Smooth muscle cell (in vitro differentiated cells): ENCODE data around the gene CREB3L4. TPM values are rescaled to one million over a fixed set of nuclear protein-coding genes. Genes with fewer than 3 reads are reported as not detected.

Source experiments
- DNase-seq: peaks from one replicate; lab custom pipeline; 2025; ENCODE audit not compliant: unreplicated experiment; lab: John Stamatoyannopoulos, UW
- H2AFZ ChIP-seq: fragments of 200-600 bp; sonication (generic); 2 replicates; pipeline ENCODE4 v1.6.0; 2016; ENCODE audit warnings: antibody characterized with exemption, low read depth, mild to moderate bottlenecking
- H3F3A ChIP-seq: fragments of 200-600 bp; sonication (generic); 2 replicates; pipeline ENCODE4 v1.6.0; 2017; ENCODE audit warnings: antibody characterized with exemption, low read depth
- H3K27ac ChIP-seq: fragments of 200-600 bp; sonication (generic); 2 replicates; pipeline ENCODE4 v1.5.1; 2016; ENCODE audit warnings: low read depth, mild to moderate bottlenecking
- H3K27me3 ChIP-seq: fragments of 200-600 bp; sonication (generic); 2 replicates; pipeline ENCODE4 v1.6.1; 2016; ENCODE audit warnings: low read depth, mild to moderate bottlenecking
- H3K36me3 ChIP-seq: fragments of 200-600 bp; sonication (generic); 2 replicates; pipeline ENCODE4 v1.5.1; 2016; ENCODE audit warnings: low read depth
- H3K4me1 ChIP-seq: fragments of 200-600 bp; sonication (generic); 2 replicates; pipeline ENCODE4 v1.5.1; 2016; ENCODE audit warnings: low read depth
- H3K4me2 ChIP-seq: fragments of 200-600 bp; sonication (generic); 2 replicates; pipeline ENCODE4 v1.6.0; 2016; ENCODE audit warnings: mild to moderate bottlenecking
- H3K4me3 ChIP-seq: fragments of 200-600 bp; sonication (generic); 2 replicates; pipeline ENCODE4 v1.5.1; 2016; ENCODE audit warnings: mild to moderate bottlenecking
- H3K79me2 ChIP-seq: fragments of 200-600 bp; sonication (generic); 2 replicates; pipeline ENCODE4 v1.6.0; 2016; ENCODE audit warnings: low read depth, mild to moderate bottlenecking
- H3K9ac ChIP-seq: fragments of 200-600 bp; sonication (generic); 2 replicates; pipeline ENCODE4 v1.6.0; 2016; ENCODE audit warnings: low read depth
- H3K9me3 ChIP-seq: fragments of 200-600 bp; sonication (generic); replicated peaks from 2 replicates; pipeline ENCODE4 v1.5.1; 2016; ENCODE audit warnings: low read depth
- H4K20me1 ChIP-seq: fragments of 200-600 bp; sonication (generic); 2 replicates; pipeline ENCODE4 v1.6.0; 2016; ENCODE audit warnings: low read depth
- WGBS: methylation state at CpG from one replicate; pipeline ENCODE4 v1.1.7; 2016; ENCODE audit warnings: low lambda C conversion rate; 5-methylcytosine and 5-hydroxymethylcytosine counted together
- polyA plus RNA-seq: library from polyadenylated mRNA; unstranded; fragments of >200 nt; fragmentation: Nextera tagmentation; extraction: Ambion mirVana; gene quantifications from 2 replicates; pipeline ENCODE4 v1.2.1, GENCODE V29; 2016
- total RNA-seq: library from RNA; depleted of rRNA; stranded (reverse); fragments of >200 nt; gene quantifications from 2 replicates; pipeline ENCODE4 v1.2.3, GENCODE V29; 2014
- TF ChIP-seq, protein P1 (sequence below): fragments of 200-600 bp; sonication (generic); IDR thresholded peaks from 2 replicates; pipeline ENCODE4 v1.5.1; 2017; ENCODE audit warnings: borderline replicate concordance, mild to moderate bottlenecking, antibody characterized with exemption; ENCODE audit not compliant: insufficient read depth, poor library complexity, severe bottlenecking

The CREB3L4 gene
- total and polyA plus RNA-seq, 2 experiments from 2014 or later: 9.0 to 14.9 TPM

DNA sequence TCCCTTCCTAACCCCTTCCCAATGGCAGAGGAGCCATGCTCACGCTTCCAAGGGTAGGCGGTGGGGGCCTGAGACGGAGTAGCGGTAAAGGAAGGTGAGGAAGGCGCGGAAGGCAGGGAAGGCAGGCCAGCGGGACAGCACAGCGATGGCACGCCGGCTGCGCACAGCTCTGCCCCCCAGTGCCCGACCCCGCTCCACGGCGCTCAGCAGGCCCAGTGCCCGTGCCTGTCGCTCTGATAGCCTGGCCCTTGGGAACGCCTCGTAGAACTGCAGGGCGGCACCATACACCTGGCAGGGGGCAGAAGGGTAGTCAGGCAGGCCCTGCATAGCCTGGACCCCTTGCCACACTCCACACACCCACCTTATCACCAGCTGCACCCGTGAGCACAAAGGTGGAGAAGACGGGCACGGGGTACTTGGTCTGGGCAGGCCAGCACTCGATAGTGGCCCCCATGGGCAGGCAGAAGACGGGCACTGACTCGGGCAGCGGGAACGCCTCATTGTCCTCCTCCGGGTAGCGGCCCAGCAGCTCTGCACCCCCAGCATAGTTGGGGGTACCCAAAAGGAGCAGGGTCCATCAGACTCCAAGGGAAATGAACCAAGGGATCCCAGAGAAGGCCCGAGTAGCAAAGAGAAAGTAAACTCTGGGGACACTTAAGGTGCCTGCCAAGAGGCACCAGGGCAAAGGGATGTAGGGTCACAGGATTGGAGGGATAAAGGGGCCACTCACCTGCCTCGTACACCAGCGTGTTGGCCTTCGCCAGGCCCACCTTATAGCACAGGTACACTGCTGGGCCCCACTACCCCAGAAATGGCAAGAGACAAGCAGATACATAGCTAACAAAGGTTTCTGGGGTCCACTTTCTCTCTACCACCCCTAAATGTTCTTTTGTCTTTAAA, 25.6 kb upstream of the CREB3L4 start:
- Histone ChIP-seq H3K27ac (no peak overlapping the region), H3K4me1 (no peaks in the 10 kb centered on the region)
- DNase-seq: no peak

DNA sequence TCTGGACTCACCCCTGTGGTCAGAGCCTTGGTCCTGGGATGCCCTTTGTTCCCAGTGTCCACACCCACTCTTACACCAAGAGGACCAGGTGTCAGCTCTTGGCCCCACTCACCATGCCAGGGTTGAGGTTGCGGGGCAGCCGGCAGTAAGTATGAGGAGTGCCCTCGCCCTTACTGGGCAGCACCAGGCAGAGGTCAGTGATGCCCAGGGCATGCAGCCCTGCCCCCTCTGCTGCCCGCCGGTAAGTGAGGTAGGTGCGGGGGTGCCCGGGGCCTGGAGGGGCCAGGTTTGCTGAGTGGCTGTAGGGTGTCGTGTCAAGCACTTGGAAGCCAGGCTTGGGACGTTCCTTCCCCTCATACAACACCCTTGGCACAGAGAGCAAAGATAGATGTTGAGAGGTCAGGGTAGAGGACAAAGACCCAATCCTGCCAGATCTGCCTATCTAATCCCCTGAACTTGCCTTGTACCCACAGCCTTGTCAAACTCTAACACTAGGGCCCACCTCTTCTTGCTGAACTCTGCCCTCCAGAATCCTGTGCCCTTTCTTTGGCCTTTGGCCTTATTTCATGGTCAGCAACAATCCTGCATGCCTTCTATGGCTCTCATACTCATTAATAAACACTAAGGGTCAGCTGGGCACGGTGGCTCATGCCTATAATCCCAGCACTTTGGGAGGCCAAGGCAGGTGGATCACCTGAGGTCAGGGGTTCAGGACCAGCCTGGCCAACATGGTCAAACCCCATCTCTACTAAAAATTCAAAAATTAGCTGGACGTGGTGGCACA, 24.7 kb upstream of the CREB3L4 start:
- Histone ChIP-seq H4K20me1 (no peaks in the 10 kb centered on the region), H3K36me3 (no peaks in the 10 kb centered on the region), H3F3A (no peaks in the 10 kb centered on the region), H2AFZ (no peak overlapping the region), H3K79me2 (peaks cover 19% of the 10 kb centered on the region), H3K27me3 (no peaks in the 10 kb centered on the region), H3K27ac (no peak overlapping the region), H3K9me3 (no peaks in the 10 kb centered on the region), H3K4me3 (no peak overlapping the region), H3K4me2 (no peak overlapping the region), H3K9ac (no peak overlapping the region), H3K4me1 (no peaks in the 10 kb centered on the region)
- WGBS: 97% methylated on average over 11 of the region's 11 CpGs
- DNase-seq: no peak
- TF ChIP-seq, protein P1, sequence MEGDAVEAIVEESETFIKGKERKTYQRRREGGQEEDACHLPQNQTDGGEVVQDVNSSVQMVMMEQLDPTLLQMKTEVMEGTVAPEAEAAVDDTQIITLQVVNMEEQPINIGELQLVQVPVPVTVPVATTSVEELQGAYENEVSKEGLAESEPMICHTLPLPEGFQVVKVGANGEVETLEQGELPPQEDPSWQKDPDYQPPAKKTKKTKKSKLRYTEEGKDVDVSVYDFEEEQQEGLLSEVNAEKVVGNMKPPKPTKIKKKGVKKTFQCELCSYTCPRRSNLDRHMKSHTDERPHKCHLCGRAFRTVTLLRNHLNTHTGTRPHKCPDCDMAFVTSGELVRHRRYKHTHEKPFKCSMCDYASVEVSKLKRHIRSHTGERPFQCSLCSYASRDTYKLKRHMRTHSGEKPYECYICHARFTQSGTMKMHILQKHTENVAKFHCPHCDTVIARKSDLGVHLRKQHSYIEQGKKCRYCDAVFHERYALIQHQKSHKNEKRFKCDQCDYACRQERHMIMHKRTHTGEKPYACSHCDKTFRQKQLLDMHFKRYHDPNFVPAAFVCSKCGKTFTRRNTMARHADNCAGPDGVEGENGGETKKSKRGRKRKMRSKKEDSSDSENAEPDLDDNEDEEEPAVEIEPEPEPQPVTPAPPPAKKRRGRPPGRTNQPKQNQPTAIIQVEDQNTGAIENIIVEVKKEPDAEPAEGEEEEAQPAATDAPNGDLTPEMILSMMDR: no peak

More for the DNA sequence above, 25.6 kb upstream of the CREB3L4 start:
- TF ChIP-seq, protein P1: no peak
- H3K9ac ChIP-seq: no peak overlapping the region
- no peak overlapping the region for H2AFZ ChIP-seq
- H3K36me3 ChIP-seq: no peaks in the 10 kb centered on the region
- H3K27me3 ChIP-seq: no peaks in the 10 kb centered on the region
- H3K79me2 ChIP-seq: peaks cover 19% of the 10 kb centered on the region
- no peaks in the 10 kb centered on the region for H4K20me1 ChIP-seq
- 98% methylated on average over 34 of the region's 34 CpGs for WGBS
- no peaks in the 10 kb centered on the region for H3K9me3 ChIP-seq
- H3K4me2 ChIP-seq: no peak overlapping the region
- H3F3A ChIP-seq: no peaks in the 10 kb centered on the region
- H3K4me3 ChIP-seq: no peak overlapping the region

DNA sequence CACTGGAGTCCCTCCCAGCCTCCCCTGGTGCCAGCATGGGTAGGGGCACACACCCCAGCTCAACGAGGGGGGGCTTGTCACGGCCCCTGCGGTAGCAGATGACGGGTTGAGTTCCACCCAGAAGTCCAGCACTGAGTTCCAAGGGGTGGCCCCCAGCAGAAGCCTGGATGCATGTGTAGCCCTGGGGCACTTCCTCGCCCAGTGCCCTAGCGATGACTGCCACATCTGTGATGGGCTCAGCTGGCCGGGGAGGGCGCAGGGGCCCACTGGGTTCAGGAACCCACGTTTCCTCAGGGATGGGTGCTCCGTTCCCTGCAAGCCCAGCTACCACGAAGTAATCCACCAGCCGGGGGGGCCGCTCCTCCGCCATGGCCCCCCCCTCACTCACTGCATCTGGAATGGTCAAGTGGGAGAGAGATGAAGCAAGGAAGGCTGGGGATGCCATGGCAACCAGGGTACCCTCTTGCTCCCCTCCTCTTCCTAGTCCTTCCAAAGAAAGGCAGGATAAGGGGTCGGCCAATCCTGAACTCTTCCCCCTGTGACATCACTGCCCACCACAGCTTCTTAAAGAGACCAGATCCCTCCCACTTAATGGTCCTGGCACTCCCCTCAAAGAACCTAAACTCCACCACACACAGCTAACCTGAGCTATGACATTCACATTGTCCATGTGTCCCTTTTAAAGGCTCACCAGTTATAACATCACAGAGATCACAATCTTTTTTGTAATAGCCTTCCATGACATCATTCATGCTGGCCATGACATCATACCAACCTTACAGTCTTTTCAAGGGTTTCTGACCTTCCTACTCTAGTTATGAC, 23.5 kb upstream of the CREB3L4 start:
- no peak for DNase-seq
- TF ChIP-seq, protein P1: no peak
- no peaks in the 10 kb centered on the region for H3F3A ChIP-seq
- no peaks in the 10 kb centered on the region for H3K36me3 ChIP-seq
- no peak overlapping the region for H3K4me2 ChIP-seq
- no peaks in the 10 kb centered on the region for H3K4me1 ChIP-seq
- no peak overlapping the region for H3K27ac ChIP-seq
- H3K27me3 ChIP-seq: no peaks in the 10 kb centered on the region
- no peak overlapping the region for H3K9ac ChIP-seq
- H3K4me3 ChIP-seq: no peak overlapping the region
- peaks cover 19% of the 10 kb centered on the region for H3K79me2 ChIP-seq
- 91% methylated on average over 14 of the region's 15 CpGs for WGBS
- no peaks in the 10 kb centered on the region for H4K20me1 ChIP-seq
- no peaks in the 10 kb centered on the region for H3K9me3 ChIP-seq
- no peak overlapping the region for H2AFZ ChIP-seq
